HAP-1 (cell line): ENCODE data around the gene KIR3DL2.
"Not testable (repeated sequence)": the region's sequence is repeated elsewhere in the genome, so short reads cannot be mapped to it uniquely, and the experiment has no call there.

Source experiments
- DNase-seq, 2 experiments: peaks; one replicate each; pipeline ENCODE4 v3.0.0-alpha.2; 2016 to 2020; ENCODE audit warnings: low spot score in 2 of 2
- H3K27me3 ChIP-seq: fragments of 250-450 bp; sonication (Bioruptor Pico); 2 replicates; pipeline ENCODE4 v1.5.1; 2020; ENCODE audit warnings: low read depth, mild to moderate bottlenecking, moderate library complexity
- H3K36me3 ChIP-seq: fragments of 250-450 bp; sonication (Bioruptor Pico); replicated peaks from 2 replicates; pipeline ENCODE4 v1.5.1; 2020; ENCODE audit warnings: mild to moderate bottlenecking
- H3K4me1 ChIP-seq: fragments of 250-450 bp; sonication (Bioruptor Pico); 2 replicates; pipeline ENCODE4 v1.5.1; 2020; ENCODE audit warnings: mild to moderate bottlenecking
- H3K4me3 ChIP-seq: fragments of 250-450 bp; sonication (Bioruptor Pico); 2 replicates; pipeline ENCODE4 v1.5.1; 2020; ENCODE audit warnings: mild to moderate bottlenecking, moderate library complexity
- H3K9me3 ChIP-seq: fragments of 250-450 bp; sonication (Bioruptor Pico); 2 replicates; pipeline ENCODE4 v1.5.1; 2020; ENCODE audit warnings: mild to moderate bottlenecking, moderate library complexity
- in situ Hi-C: fragments of 300-500 bp; cut with MboI; formaldehyde crosslinking; loops from 3 replicates; pipeline ENCODE4 v1.14.3; 2020; ENCODE audit warnings: low sequenced_read_pairs, inconsistent platforms, mixed read lengths

KIR3DL2 gene

GRCh38 chr19:54888239-54888638, 38.0 kb downstream of the KIR3DL2 start:
- in situ Hi-C loops, result no loop called here
- Histone ChIP-seq H3K9me3 (peaks cover 2% of the 10 kb centered on the region; the same call in 1 of the 2 replicates), H3K4me1 (no peaks in the 10 kb centered on the region), H3K36me3 (no peaks in the 10 kb centered on the region), H3K27me3 (no peaks in the 10 kb centered on the region), H3K4me3 (no peak overlapping the region)
- no peak for DNase-seq

- Histone ChIP-seq H3K36me3 (no peaks in the 10 kb centered on the region), H3K27me3 (no peaks in the 10 kb centered on the region), H3K9me3 (peaks cover 2% of the 10 kb centered on the region; the same call in 1 of the 2 replicates), H3K4me1 (no peaks in the 10 kb centered on the region), H3K4me3 (no peak overlapping the region)
- in situ Hi-C loops, result no loop called here
- DNase-seq, result no peak
Observed at GRCh38 chr19:54889566-54889965, 39.3 kb downstream of the KIR3DL2 start.

GRCh38 chr19:54893406-54893805, 43.2 kb downstream of the KIR3DL2 start:
- H3K4me3 ChIP-seq, result no peak overlapping the region
- DNase-seq, result no peak
- H3K27me3 ChIP-seq, result no peaks in the 10 kb centered on the region
- no peaks in the 10 kb centered on the region for H3K36me3 ChIP-seq
- in situ Hi-C loops, result no loop called here
- H3K4me1 ChIP-seq, result no peaks in the 10 kb centered on the region
- H3K9me3 ChIP-seq, result no peaks in the 10 kb centered on the region

GRCh38 chr19:54894106-54894505, 43.9 kb downstream of the KIR3DL2 start:
- H3K36me3 ChIP-seq, H3K27me3 ChIP-seq, H3K4me3 ChIP-seq, in situ Hi-C loops, DNase-seq, H3K4me1 ChIP-seq, H3K9me3 ChIP-seq: not testable (repeated sequence)

GRCh38 chr19:54896036-54896435, 45.8 kb downstream of the KIR3DL2 start:
- Histone ChIP-seq H3K9me3 (no peaks in the 10 kb centered on the region), H3K4me3 (no peak overlapping the region), H3K36me3 (no peaks in the 10 kb centered on the region), H3K4me1 (no peaks in the 10 kb centered on the region), H3K27me3 (no peaks in the 10 kb centered on the region)
- in situ Hi-C loops, result no loop called here
- no peak for DNase-seq

GRCh38 chr19:54898685-54899084, 48.4 kb downstream of the KIR3DL2 start:
- H3K4me3 ChIP-seq, H3K36me3 ChIP-seq, H3K27me3 ChIP-seq, DNase-seq, H3K4me1 ChIP-seq, H3K9me3 ChIP-seq, in situ Hi-C loops: not testable (repeated sequence)

- in situ Hi-C loops, H3K27me3 ChIP-seq, H3K4me3 ChIP-seq, H3K4me1 ChIP-seq, DNase-seq, H3K9me3 ChIP-seq, H3K36me3 ChIP-seq: not testable (repeated sequence)
Observed at GRCh38 chr19:54899646-54900045, 49.4 kb downstream of the KIR3DL2 start.

- H3K4me1 ChIP-seq, H3K36me3 ChIP-seq, H3K9me3 ChIP-seq, H3K4me3 ChIP-seq, DNase-seq, H3K27me3 ChIP-seq, in situ Hi-C loops: not testable (repeated sequence)
Observed at GRCh38 chr19:54901153-54901552, 50.9 kb downstream of the KIR3DL2 start.

- no peaks in the 10 kb centered on the region for H3K27me3 ChIP-seq
- no peak for DNase-seq
- H3K4me3 ChIP-seq, result no peak overlapping the region
- H3K9me3 ChIP-seq, result no peaks in the 10 kb centered on the region
- no peaks in the 10 kb centered on the region for H3K36me3 ChIP-seq
- in situ Hi-C loops, result no loop called here
- H3K4me1 ChIP-seq, result no peaks in the 10 kb centered on the region
Observed at GRCh38 chr19:54902061-54902460, 51.8 kb downstream of the KIR3DL2 start.

GRCh38 chr19:54903303-54903702, 53.1 kb downstream of the KIR3DL2 start:
- Histone ChIP-seq H3K4me3 (no peak overlapping the region), H3K36me3 (no peaks in the 10 kb centered on the region), H3K4me1 (no peaks in the 10 kb centered on the region), H3K9me3 (no peaks in the 10 kb centered on the region), H3K27me3 (no peaks in the 10 kb centered on the region)
- in situ Hi-C loops, result no loop called here
- DNase-seq, result no peak

- H3K36me3 ChIP-seq, H3K4me3 ChIP-seq, in situ Hi-C loops, H3K9me3 ChIP-seq, H3K27me3 ChIP-seq, DNase-seq, H3K4me1 ChIP-seq: not testable (repeated sequence)
Observed at GRCh38 chr19:54904261-54904660, 54.0 kb downstream of the KIR3DL2 start.

GRCh38 chr19:54905421-54905802, 55.2 kb downstream of the KIR3DL2 start:
- no peak for DNase-seq
- H3K4me1 ChIP-seq, result no peaks in the 10 kb centered on the region
- H3K9me3 ChIP-seq, result no peaks in the 10 kb centered on the region
- H3K36me3 ChIP-seq, result no peaks in the 10 kb centered on the region
- no peak overlapping the region for H3K4me3 ChIP-seq
- in situ Hi-C loops, result no loop called here
- no peaks in the 10 kb centered on the region for H3K27me3 ChIP-seq

- Histone ChIP-seq H3K9me3 (no peaks in the 10 kb centered on the region), H3K27me3 (no peaks in the 10 kb centered on the region), H3K4me3 (no peak within 1 kb of the TSS), H3K4me1 (no peaks in the 10 kb centered on the region), H3K36me3 (no peaks in the 10 kb centered on the region)
- DNase-seq, result no peak
- in situ Hi-C loops, result no loop called here
Observed at GRCh38 chr19:54905803-54906511, 55.7 kb downstream of the KIR3DL2 start, which contains the start of gene NCR1. TSS of gene NCR1 (plus strand) at chr19:54906148. CDS start at chr19:54906188, 40 bp downstream.

- DNase-seq, result no peak
- in situ Hi-C loops, result no loop called here
- Histone ChIP-seq H3K27me3 (no peaks in the 10 kb centered on the region), H3K36me3 (no peaks in the 10 kb centered on the region), H3K4me1 (no peaks in the 10 kb centered on the region), H3K9me3 (no peaks in the 10 kb centered on the region), H3K4me3 (no peak overlapping the region)
Observed at GRCh38 chr19:54906819-54907218, 56.6 kb downstream of the KIR3DL2 start.

- in situ Hi-C loops, DNase-seq, H3K27me3 ChIP-seq, H3K4me1 ChIP-seq, H3K36me3 ChIP-seq, H3K4me3 ChIP-seq, H3K9me3 ChIP-seq: not testable (repeated sequence)
Observed at GRCh38 chr19:54907899-54908298, 57.7 kb downstream of the KIR3DL2 start.
